Mesothelial cell of epicardium (in vitro differentiated cells): Measurements from ENCODE around the gene FAM174B. TPM values are rescaled to one million over a fixed set of nuclear protein-coding genes. Genes with fewer than 3 reads are reported as not detected.

Source experiments
- DNase-seq, 2 experiments: peaks; one replicate each; pipeline ENCODE4 v3.0.0; 2021; ENCODE audit warnings: low spot score in 2 of 2; ENCODE audit not compliant: unreplicated experiment in 2 of 2
- H3K27ac Mint-ChIP-seq: 2 replicates; pipeline ENCODE4 v1.8.0; 2021; ENCODE audit warnings: mixed read lengths
- H3K27me3 Mint-ChIP-seq: 2 replicates; pipeline ENCODE4 v1.8.0; 2021; ENCODE audit warnings: low read depth, mixed read lengths
- H3K36me3 Mint-ChIP-seq: 2 replicates; pipeline ENCODE4 v1.8.0; 2021; ENCODE audit warnings: mixed read lengths
- H3K4me1 Mint-ChIP-seq: 2 replicates; pipeline ENCODE4 v1.8.0; 2021; ENCODE audit warnings: mixed read lengths
- H3K4me3 Mint-ChIP-seq: 2 replicates; pipeline ENCODE4 v1.8.0; 2021; ENCODE audit warnings: mild to moderate bottlenecking, moderate library complexity, mixed read lengths
- H3K9me3 Mint-ChIP-seq: 2 replicates; pipeline ENCODE4 v1.8.0; 2021; ENCODE audit warnings: mixed read lengths
- total RNA-seq: library from RNA; stranded (reverse); gene quantifications from 3 replicates; pipeline ENCODE4 v1.2.1, GENCODE V29; 2021
- TF ChIP-seq, protein P1 (sequence below): fragments of 200-600 bp; sonication (generic); IDR thresholded peaks from one replicate; pipeline ENCODE4 v1.5.0; 2021; ENCODE audit warnings: antibody characterized with exemption; ENCODE audit not compliant: unreplicated experiment

Gene FAM174B
- total RNA-seq, 1 donor from 2014 or later: 20.7 TPM

DNA sequence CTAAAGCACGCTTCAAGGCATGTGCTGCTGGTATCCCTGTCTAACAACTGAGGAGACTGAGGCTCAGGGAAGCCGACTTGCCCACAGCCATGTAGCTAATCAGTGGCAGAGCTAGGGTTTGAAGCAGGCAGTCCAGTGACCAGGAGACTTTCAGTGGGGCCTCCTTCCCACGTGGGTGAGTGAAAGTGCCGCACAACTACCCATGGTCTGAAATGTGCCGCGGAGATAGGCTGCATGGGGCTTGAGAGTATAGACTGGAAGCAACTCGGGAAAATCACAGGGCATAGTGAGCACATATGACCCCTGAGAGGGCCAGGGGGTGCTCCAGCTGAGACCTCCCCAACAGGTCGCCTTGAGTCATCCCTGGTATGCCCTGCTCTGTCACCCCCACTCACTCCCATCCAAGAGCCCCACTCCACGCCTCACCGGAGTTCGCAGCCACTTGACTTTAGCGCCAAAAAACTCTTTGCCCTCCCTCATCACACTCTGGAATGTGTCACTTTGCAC is 19.1 kb downstream of the FAM174B start:
- no peak for DNase-seq
- H3K4me1 Mint-ChIP-seq: peaks cover 33% of the 10 kb centered on the region
- no peak overlapping the region for H3K4me3 Mint-ChIP-seq
- peaks cover 12% of the 10 kb centered on the region for H3K9me3 Mint-ChIP-seq
- no peak overlapping the region for H3K27ac Mint-ChIP-seq
- no peaks in the 10 kb centered on the region for H3K27me3 Mint-ChIP-seq
- H3K36me3 Mint-ChIP-seq: peaks cover 7% of the 10 kb centered on the region
- TF ChIP-seq, protein P1, sequence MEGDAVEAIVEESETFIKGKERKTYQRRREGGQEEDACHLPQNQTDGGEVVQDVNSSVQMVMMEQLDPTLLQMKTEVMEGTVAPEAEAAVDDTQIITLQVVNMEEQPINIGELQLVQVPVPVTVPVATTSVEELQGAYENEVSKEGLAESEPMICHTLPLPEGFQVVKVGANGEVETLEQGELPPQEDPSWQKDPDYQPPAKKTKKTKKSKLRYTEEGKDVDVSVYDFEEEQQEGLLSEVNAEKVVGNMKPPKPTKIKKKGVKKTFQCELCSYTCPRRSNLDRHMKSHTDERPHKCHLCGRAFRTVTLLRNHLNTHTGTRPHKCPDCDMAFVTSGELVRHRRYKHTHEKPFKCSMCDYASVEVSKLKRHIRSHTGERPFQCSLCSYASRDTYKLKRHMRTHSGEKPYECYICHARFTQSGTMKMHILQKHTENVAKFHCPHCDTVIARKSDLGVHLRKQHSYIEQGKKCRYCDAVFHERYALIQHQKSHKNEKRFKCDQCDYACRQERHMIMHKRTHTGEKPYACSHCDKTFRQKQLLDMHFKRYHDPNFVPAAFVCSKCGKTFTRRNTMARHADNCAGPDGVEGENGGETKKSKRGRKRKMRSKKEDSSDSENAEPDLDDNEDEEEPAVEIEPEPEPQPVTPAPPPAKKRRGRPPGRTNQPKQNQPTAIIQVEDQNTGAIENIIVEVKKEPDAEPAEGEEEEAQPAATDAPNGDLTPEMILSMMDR: no peak

DNA sequence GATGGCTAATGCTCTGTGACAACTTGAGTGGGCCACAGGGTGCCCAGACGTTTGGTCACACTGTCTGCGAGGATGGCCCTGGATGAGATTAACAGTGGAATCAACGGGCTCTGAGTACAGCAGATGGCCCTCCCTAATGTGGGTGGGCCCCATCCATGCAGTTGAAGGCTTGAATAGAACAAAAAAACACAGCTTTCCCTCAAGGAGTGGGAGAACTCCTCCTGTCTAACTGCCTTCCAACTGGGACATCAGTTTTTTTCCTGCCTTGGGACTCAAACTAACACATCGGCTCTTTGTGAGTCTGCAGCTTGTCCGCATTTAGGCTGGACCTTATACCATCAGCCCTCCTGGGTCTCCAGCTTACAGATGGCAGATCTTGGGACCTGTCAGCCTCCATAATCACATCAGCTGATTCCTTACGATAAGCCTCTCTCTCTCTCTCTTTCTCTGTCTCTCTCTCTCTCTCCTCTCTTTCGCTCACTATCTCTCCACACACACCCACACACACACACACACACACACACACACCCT is 20.8 kb downstream of the FAM174B start:
- Mint-ChIP-seq H3K36me3 (peaks cover 5% of the 10 kb centered on the region), H3K4me1 (peaks cover 33% of the 10 kb centered on the region), H3K4me3 (no peak overlapping the region), H3K27me3 (no peaks in the 10 kb centered on the region), H3K27ac (no peak overlapping the region), H3K9me3 (peaks cover 2% of the 10 kb centered on the region)
- no peak for DNase-seq
- TF ChIP-seq, protein P1: no peak

DNA sequence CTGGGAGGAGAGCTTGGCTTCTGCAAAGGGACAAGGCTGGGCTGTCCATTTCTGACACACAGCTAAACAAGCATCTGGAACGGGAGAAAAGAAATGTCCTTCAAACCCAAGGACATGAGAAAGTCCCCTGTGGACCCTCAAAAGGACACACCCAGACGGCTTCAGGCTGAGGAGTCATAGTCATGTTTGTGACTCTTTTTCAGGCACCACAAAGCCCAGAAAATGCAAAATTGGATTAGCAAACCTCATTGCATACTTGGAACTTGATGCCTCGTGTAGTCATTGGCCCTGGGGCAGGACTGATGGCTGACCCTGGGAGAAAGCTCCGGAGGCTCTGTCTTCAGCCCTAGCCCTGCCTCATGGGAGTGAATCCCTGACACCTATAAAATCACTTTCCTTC is 21.5 kb downstream of the FAM174B start:
- no peak overlapping the region for H3K4me3 Mint-ChIP-seq
- no peaks in the 10 kb centered on the region for H3K27me3 Mint-ChIP-seq
- H3K4me1 Mint-ChIP-seq: peaks cover 33% of the 10 kb centered on the region
- H3K36me3 Mint-ChIP-seq: peaks cover 6% of the 10 kb centered on the region
- H3K9me3 Mint-ChIP-seq: no peaks in the 10 kb centered on the region
- DNase-seq: no peak
- no peak overlapping the region for H3K27ac Mint-ChIP-seq
- TF ChIP-seq, protein P1: no peak

DNA sequence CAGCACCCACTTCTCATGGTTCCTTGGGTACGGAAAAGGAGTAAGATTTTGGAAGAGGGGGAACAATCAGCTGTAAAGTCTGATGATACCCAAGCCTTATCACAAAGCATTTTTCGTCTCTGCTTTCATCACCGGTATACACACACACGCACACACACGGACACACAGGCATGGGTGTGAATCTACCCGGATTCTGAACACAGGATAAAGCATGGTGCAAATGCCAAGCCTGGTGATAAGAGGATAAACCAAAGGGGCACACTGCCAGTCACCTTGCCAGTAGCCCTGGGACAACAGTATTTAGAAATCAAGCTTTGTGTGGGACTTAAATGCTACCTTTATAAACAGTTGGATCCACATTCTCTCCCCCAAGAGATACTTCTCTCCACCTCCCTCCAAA is 22.2 kb downstream of the FAM174B start:
- TF ChIP-seq, protein P1: no peak
- no peak overlapping the region for H3K27ac Mint-ChIP-seq
- H3K4me3 Mint-ChIP-seq: no peak overlapping the region

DNA sequence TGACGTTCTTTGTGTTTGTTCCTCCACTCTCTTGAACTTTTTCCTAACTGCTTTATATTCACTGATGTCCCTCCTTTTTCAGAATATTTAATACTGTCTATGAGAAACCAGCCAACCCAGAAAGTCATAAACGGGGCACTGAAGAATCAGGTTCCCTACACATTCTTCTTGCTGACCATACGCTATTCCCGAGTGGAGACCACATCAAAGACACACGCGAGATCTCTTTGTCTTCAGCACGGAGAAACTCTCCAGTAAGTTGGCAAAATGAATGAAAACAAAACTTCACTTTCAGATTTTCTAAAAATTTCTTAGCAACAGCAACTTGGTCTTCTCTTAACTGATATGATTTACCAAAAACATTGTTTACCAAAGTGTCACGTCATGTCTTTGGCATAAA is 22.6 kb downstream of the FAM174B start:
- DNase-seq: no peak
- TF ChIP-seq, protein P1: no peak

More for the DNA sequence above, 22.2 kb downstream of the FAM174B start:
- Mint-ChIP-seq H3K4me1 (peaks cover 28% of the 10 kb centered on the region), H3K9me3 (no peaks in the 10 kb centered on the region), H3K36me3 (peaks cover 6% of the 10 kb centered on the region), H3K27me3 (no peaks in the 10 kb centered on the region)
- no peak for DNase-seq

More for the DNA sequence above, 22.6 kb downstream of the FAM174B start:
- Mint-ChIP-seq H3K4me1 (peaks cover 24% of the 10 kb centered on the region), H3K27me3 (no peaks in the 10 kb centered on the region), H3K27ac (no peak overlapping the region), H3K36me3 (peaks cover 6% of the 10 kb centered on the region), H3K4me3 (no peak overlapping the region), H3K9me3 (no peaks in the 10 kb centered on the region)
